RWPE2 (cell line): ENCODE measurements around the gene CDKN2A.
A peak's percentile ranks its signal among the peaks of the same experiment; 100 is the strongest.

Experiments
- ATAC-seq: fragments of 200-7000 bp; cut with Tn5 transposase; 3 replicates; pipeline ENCODE4 v1.9.1; 2021; ENCODE audit warnings: low read depth
- DNase-seq: peaks from one replicate; pipeline ENCODE4 v3.0.0-alpha.2; 2020; ENCODE audit warnings: low spot score
- H3K27ac ChIP-seq: fragments of 450-650 bp; 2 replicates; pipeline ENCODE4 v1.5.1; 2017; ENCODE audit warnings: mild to moderate bottlenecking; ENCODE audit not compliant: poor library complexity, severe bottlenecking
- H3K27me3 ChIP-seq: fragments of 250-450 bp; sonication (Bioruptor Pico); 2 replicates; pipeline ENCODE4 v1.5.1; 2021; ENCODE audit warnings: mild to moderate bottlenecking, moderate library complexity; ENCODE audit not compliant: insufficient read depth, poor library complexity, severe bottlenecking
- H3K36me3 ChIP-seq: fragments of 250-450 bp; sonication (Bioruptor Pico); 2 replicates; pipeline ENCODE4 v1.5.1; 2020; ENCODE audit warnings: low read depth, mild to moderate bottlenecking, moderate library complexity
- H3K4me1 ChIP-seq: fragments of 250-450 bp; sonication (Bioruptor Pico); 2 replicates; pipeline ENCODE4 v1.5.1; 2021; ENCODE audit warnings: mild to moderate bottlenecking, moderate library complexity; ENCODE audit not compliant: insufficient read depth, poor library complexity, severe bottlenecking
- H3K4me3 ChIP-seq: fragments of 250-450 bp; sonication (Bioruptor Pico); 2 replicates; pipeline ENCODE4 v1.5.1; 2021; ENCODE audit warnings: mild to moderate bottlenecking, moderate library complexity; ENCODE audit not compliant: severe bottlenecking
- H3K9me3 ChIP-seq: fragments of 250-450 bp; sonication (Bioruptor Pico); 2 replicates; pipeline ENCODE4 v1.5.1; 2021; ENCODE audit warnings: mild to moderate bottlenecking, moderate library complexity; ENCODE audit not compliant: severe bottlenecking
- TF ChIP-seq, protein P1 (sequence below): fragments of 450-650 bp; IDR thresholded peaks from one replicate; pipeline ENCODE4 v1.5.1; 2017; ENCODE audit warnings: mild to moderate bottlenecking, moderate library complexity; ENCODE audit not compliant: poor library complexity, severe bottlenecking

Gene CDKN2A

DNA sequence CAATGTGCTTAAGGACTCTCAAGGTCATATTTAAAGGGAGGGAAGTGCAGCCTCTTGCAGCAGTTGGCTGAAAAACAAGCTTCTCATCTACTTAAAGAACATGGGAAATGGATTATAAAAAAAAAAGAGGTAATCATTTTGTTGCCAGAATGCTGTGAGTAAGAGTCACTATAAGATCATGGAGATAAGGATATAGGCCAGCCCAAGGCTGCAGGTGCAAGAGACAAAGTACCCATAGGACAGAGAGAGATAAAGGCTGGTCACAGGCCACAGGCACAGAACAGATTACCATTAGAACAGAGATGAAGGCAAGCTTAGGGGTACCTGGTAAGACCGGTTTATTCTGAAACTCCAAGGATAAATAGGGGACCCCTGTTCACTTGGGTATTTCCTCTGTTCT lies 70.5 kb downstream of the CDKN2A start:
- Histone ChIP-seq H3K36me3 (0 out of 2 replicates have a peak, but pooled peaks cover 10% of the 10 kb centered on the region), H3K4me1 (peaks cover 15% of the 10 kb centered on the region), H3K27ac (no peak overlapping the region), H3K9me3 (no peaks in the 10 kb centered on the region), H3K27me3 (no peaks in the 10 kb centered on the region), H3K4me3 (no peak overlapping the region)
- TF ChIP-seq, protein P1, sequence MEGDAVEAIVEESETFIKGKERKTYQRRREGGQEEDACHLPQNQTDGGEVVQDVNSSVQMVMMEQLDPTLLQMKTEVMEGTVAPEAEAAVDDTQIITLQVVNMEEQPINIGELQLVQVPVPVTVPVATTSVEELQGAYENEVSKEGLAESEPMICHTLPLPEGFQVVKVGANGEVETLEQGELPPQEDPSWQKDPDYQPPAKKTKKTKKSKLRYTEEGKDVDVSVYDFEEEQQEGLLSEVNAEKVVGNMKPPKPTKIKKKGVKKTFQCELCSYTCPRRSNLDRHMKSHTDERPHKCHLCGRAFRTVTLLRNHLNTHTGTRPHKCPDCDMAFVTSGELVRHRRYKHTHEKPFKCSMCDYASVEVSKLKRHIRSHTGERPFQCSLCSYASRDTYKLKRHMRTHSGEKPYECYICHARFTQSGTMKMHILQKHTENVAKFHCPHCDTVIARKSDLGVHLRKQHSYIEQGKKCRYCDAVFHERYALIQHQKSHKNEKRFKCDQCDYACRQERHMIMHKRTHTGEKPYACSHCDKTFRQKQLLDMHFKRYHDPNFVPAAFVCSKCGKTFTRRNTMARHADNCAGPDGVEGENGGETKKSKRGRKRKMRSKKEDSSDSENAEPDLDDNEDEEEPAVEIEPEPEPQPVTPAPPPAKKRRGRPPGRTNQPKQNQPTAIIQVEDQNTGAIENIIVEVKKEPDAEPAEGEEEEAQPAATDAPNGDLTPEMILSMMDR, result no peak
- ATAC-seq (no peak), DNase-seq (no peak)

DNA sequence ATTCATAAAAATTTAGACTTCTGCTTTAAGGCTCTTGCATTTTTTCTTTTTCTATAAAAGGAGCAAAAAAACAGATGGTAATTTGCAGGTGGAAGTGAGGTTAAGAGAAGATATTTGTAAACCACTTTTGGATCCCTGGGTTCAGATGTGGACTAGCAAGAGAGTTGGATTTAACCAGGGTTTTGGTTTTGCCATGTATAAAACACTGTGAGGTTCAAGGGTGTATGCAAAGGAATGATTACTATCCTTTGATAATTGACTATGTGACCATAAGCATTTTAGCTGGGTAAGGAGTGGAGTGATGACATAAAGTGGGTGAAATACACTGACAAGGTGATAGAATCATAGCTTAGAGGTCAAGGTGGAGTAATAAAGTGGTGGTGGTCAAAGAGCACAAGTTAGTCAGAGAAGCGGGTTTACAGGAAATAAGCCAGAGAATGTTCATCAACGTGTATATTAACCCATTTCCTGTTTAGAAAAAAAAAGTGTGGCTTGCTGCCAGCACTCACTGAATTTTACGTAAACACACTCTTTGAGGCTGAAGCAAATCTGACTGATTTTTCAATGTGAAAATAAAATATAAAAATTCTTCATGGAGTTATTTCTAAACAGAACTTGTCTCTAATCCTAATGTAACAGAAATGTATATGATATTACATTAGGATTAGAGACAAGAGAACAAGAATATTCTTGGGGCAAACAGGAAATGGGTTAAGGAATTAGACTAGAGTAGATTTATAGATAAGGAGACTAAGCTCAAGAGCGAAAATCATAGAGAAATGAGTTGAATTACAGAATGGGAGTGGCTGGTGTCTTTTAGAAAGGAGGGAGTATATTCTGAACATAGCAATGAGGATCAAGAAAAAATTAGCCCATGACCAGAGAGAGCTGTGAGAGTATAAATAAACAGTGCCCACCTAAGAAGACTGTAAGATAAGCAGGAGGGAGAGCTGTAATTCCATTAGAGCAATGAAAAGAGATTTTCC lies 74.5 kb downstream of the CDKN2A start:
- peak; percentile 89 for ATAC-seq
- Histone ChIP-seq H3K4me3 (no peak overlapping the region), H3K9me3 (no peaks in the 10 kb centered on the region), H3K36me3 (0 out of 2 replicates have a peak, but pooled peaks cover 10% of the 10 kb centered on the region), H3K27ac (peak overlapping the region; percentile 74), H3K27me3 (no peaks in the 10 kb centered on the region), H3K4me1 (peaks cover 15% of the 10 kb centered on the region)
- no peak for DNase-seq
- TF ChIP-seq, protein P1, result no peak
